HG02981 (cell line): ENCODE results near the gene WSCD1.

Source experiments
- ATAC-seq: cut with Tn5 transposase; IDR thresholded peaks from one replicate; pipeline ENCODE4 v1.9.1; 2021; ENCODE audit warnings: mild to moderate bottlenecking, moderate library complexity; ENCODE audit not compliant: unreplicated experiment

Gene WSCD1

DNA sequence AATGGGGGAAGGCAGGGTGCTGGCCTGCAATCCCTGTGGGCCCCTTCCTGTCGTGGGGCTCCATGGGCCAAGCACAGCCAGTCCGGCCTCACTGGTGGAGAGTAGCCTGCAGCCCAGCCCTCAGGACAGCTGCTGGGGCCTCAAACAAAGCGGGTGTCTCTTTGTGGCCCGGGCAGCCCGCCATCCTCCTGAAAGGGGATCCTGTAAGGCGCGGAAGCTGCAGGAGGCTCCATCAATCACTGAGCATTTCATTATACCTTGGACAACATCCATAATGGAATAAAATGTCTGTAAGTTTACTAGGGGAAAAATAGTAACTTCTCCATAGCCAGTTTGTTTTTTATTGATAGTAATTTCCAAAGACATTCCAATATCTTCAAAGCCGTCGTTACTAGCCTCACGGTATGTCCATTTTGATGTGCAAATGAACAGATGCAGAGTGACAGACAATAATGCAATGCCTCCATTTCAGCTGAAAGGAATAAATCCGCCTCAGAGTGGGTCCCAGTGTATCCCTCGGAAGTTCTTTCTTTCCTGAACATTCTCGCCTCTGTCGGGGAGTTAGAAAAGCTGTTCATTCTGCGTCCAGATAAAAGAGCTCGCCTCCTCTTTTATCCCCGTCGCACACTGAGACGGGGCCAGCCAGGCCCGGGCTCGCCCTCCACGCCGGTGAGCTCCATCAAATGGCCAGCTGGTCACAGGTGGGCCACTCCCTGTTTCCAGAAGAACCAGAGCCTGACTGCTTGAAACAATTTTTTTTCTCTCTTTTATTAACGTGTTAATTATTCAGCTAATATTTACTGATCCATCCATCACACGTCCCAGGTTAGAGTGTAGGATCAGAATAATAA, 14.4 kb downstream of the WSCD1 start:
- ATAC-seq = no peak

DNA sequence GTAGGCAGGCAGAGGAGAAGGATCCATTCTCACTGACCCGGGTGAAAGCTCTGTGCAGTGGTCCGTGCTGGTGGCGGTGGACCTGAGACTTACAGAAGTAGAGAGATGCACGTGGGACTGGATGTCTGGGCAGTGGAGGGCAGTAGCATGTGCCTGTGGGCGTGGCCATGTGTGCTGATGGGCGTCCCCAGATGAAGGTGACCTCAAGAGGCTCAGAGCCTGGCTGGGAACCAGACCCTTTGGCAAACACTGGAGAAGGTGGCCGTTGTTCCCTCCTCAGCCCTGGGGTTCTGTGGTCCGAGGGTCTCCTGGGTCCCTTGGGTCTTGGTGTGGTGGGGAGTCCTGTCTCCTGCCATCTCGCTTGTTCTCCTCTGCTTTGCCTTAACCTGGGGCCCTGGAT, 15.6 kb downstream of the WSCD1 start:
- no peak for ATAC-seq

DNA sequence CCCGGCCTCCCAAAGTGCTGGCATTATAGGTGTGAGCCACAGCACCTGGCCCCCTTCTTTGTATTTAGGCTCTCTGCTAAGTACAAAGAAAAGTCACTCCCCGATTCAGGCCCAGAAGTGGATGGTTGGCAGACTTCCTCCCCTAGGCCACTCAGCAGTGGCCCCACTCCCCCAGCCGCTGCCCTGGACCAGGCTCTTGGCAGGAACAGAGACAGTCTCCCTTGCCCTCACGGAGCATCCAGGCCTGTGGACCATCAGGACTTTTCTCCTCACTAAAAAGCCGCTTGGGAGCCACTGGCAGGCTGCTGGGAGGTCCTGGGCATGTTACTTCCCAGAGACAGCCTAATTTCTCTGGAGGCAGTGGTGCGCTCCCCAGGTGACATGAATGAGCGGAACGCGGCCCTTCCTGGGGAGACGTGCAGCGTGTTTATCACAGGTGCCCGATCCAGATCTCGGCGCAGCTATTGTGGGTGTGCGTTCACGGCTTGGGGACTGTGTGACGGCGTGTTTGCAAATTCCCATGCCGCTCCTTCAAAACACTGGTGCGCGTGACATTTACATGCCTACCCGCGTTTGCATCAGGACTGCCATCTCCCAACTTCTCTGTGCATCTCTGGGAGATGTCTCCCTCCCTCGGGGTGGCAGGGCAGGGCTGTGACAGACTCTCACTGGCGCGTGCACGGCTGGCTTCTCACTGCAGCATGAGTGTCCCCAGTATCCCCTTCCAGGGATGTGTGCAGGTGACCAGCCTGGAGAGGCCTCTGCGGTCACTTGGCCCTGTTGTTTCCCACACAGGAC, 16.6 kb downstream of the WSCD1 start:
- ATAC-seq = no peak

DNA sequence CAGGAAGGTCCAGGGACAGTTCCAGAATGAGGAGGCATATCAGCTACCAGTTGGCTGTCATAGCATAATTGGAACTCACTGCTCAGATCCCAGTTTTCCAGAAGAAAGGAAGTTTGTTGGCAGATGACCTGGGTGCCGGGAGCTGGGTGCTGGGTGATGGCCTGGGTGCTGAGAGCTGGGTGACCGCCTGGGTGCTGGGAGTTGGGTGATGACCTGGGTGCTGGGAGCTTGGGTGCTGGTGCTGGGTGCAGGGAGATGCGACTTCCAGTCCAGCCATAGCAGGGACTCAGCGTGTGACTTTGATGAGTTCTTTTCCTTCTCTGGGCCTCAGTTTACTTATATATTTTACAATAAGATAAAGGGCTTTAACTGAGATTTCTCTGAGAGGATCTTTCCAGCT, 18.0 kb downstream of the WSCD1 start:
- ATAC-seq = no peak

DNA sequence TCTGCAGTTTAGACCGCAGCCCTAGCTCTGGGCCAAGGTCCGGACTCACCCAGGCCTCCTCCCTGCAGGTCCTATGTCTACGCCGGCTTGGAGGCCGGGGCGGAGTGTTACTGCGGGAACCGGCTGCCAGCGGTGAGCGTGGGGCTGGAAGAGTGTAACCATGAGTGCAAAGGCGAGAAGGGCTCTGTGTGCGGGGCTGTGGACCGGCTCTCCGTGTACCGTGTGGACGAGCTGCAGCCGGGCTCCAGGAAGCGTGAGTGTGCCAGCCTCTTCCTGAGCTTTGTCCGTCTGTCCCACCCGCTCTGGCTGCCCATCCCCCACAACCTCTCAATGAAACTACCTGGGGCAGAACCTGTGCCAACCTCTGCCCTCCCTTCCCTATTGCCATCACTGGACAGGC, 20.1 kb downstream of the WSCD1 start:
- no peak for ATAC-seq

DNA sequence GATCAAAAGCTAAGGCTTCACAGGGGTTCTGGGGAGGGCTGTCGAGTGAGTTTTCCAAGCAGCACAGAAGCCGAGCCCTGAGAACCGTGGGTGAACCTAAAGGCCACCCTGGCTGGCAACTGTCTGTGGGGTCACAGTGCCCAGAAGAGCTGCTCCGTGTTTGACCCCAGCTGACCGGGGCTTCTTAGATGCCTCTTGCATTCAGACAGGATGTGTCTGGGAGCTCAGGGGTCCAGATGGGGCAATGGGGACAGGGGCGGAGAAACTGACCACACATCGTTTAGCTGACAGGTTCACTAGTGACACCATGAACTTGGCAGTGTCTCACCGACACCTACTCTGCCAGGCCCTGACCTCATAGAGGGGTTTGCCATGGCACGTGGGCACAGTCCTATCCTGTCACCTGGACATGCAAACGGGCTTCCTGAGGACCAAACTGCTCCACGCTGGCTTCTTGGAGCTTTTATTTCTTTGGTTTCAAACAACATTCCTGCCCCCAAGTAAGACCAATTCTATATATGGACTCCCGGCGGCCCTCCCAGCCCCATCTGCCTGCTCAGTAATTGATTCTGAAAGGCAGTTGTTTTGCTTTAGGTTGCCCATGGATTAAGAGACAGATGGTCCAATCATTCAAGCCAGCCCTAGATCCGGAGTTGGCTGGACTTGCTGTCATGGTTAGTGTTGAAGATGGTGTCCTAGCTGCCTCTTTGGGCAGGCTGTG, 22.2 kb downstream of the WSCD1 start:
- ATAC-seq = no peak

- no peak for ATAC-seq
Observed at GRCh38 chr17:6092903-6093468, 22.8 kb downstream of the WSCD1 start.

GRCh38 chr17:6094453-6094852, 24.3 kb downstream of the WSCD1 start:
- ATAC-seq = no peak

DNA sequence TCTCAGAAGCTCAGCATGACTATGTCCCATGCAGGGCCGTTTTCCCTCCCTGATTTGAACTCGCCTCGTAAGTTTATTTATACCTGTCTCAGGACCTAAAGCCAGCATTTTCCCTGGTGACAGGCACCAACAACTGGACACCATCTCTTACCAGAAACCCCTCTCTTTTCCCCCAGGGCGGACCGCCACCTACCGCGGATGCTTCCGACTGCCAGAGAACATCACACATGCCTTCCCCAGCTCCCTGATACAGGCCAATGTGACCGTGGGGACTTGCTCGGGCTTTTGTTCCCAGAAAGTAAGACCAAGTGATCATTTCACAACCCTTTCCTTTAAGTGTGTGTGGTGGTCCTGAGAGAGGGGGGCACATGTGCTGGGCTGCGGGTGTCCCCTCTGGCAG, 24.7 kb downstream of the WSCD1 start:
- ATAC-seq = no peak

- ATAC-seq = no peak
Observed at GRCh38 chr17:6095501-6095900, 25.3 kb downstream of the WSCD1 start.

DNA sequence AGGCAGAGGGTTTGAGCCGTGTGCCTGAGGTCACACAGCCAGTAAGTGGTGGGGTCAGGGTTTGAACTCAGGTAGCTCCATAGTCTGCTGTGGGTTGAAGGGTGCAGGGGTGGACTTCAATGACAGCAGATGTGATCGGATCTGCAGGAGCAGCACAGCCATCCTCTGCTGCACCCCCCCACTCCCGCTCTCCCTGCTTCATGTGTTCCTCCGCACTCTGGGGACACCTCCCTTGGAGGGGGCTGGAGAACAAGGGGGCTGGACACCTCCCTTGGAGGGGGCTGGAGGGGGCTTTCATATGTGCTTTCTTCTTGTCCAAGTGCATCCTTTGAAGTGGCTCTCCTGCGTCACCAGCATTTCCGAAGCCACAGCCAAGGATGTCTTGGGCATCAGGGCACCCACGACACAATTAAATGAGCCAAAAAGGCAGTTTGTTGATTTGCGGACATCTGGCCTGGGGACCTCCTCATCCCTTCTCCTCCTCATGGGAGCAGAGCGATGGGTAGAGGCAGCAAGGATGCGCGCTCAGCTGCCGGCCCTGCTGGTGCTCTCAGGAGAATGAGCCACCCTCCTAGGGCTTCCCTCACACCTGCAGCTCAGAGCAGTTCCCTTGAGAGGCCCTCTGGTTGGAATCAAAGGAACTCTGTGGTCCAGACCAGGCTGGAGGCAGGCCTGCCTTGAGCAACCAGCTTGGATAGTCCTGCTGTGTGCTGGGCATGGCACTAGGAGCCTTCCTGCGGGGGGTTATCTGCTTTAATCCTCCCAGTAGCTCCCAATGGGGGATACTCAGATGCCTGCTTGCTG, 26.2 kb downstream of the WSCD1 start:
- ATAC-seq = no peak

- ATAC-seq = no peak
Observed at GRCh38 chr17:6097005-6097279, 26.8 kb downstream of the WSCD1 start.

DNA sequence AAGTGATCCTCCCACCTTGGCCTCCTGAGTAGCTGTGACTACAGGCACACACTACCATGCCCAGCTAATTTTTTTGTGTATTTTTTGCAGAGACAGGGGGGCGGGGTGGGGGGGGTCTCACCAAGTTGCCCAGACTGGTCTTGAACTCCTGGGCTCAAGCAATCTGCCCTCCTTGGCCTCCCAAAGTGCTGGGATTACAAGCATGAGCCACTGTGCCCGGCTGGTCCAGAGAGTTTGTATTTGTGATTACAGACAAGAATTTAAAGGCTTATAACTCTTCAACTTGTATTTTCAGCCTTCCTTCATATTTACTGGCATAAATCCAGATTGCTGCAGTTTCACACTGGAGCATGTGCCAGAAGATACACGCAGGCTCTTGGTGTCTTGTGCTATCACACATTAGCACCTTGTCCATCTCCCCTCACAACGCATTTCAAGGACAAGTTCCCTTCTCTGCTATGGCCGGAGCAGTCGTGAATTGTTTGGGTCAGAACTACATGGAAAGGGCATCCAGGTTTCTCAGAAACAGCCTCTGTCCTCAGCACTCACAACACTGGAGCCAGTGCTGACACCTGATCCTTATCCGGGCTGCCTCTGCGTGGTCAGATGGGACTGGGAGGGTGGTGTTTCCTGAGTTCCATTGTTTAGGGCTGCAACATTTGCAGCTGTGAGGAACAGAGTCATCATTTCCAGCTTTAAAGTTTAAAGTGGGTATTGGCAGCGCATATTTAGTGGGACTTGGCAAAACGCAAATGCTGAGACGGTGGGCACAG, 28.1 kb downstream of the WSCD1 start:
- no peak for ATAC-seq

- no peak for ATAC-seq
Observed at GRCh38 chr17:6098823-6099180, 28.6 kb downstream of the WSCD1 start.

DNA sequence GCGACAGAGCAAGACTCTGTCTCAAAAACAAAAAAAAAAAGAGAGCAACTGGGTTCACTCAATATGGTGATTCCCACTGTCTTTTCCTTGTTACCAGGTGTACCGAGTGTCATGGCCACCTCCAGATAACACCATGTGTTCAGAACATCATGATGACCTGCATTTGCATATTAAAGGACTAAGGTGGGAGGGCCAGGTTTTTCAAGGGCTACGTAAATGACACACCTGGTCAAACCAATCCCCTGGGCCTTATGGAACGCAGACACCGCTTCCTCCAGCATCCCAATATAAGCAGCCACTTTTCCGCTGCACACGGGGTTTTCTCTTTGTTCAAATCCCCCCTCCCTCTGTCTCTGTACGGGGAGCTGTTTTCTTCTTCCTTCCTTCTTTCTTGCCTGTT, 29.3 kb downstream of the WSCD1 start:
- ATAC-seq = no peak

- ATAC-seq = no peak
Observed at GRCh38 chr17:6100146-6100545, 30.0 kb downstream of the WSCD1 start.

GRCh38 chr17:6100891-6101500, 30.8 kb downstream of the WSCD1 start:
- no peak for ATAC-seq

DNA sequence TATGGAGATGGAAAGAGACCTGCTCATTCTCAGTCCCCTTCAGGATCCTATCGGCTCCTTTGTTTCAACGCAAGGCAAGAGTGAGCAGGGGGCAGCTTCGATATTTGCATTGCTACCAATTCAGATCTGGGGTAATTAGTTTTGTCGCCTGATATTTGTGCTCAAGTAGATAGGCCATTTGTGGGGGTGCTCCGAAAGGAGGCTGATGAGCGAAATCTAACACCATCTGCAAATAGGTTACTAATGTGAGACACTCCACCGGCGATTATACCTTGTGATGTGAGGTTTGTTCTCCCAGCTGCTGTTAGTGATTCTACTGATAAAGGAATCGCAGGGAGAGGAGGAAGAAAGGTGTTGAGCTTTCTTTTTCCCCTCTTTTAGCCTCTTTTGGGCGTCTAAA, 31.5 kb downstream of the WSCD1 start:
- ATAC-seq = no peak

DNA sequence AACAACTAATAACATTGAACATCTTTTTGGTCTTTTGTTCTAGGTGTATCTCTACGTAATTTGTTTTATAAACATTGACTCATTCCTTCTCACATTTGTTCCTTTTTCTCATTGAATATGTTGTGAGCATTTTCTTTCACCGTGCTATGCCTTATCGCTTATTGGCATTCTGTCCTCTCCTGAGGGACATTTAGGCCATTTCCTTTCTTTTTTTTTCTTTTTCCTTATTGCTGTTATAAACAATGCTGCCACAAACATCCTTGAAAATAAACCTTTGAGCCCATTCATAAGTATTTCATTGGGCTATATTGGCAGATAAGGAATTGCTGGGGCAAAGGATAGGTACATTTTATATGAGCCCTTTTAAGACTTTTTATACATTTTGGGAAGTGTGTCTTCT, 32.4 kb downstream of the WSCD1 start:
- no peak for ATAC-seq
